HepG2 (cell line): ENCODE results near the gene TCERG1L. TPM values are rescaled to one million over a fixed set of nuclear protein-coding genes. Genes with fewer than 3 reads are reported as not detected.

ENCODE experiments used
- ATAC-seq: fragments of 200-7000 bp; cut with Tn5 transposase; 3 replicates; pipeline ENCODE4 v1.9.1; 2020; ENCODE audit warnings: mild to moderate bottlenecking, moderate library complexity
- BruUV-seq: library from RNA; stranded (reverse); fragments of 400-500 nt; replicated peaks from 2 replicates; lab custom pipeline; 2021; lab: Mats Ljungman, UMichigan
- CTCF ChIA-PET: fragments of 300-600 bp; formaldehyde crosslinking; extraction: SDS; loops from one replicate; lab custom pipeline; 2021; ENCODE audit warnings: low total read pairs, inconsistent platforms, low intra/inter-chr PET ratio; lab: Yijun Ruan, JAX
- POLR2A ChIA-PET: fragments of 350-600 bp; sonication (Branson Sonifier 250); formaldehyde crosslinking; loops from one replicate; lab custom pipeline; 2020; ENCODE audit warnings: antibody characterized with exemption, inconsistent platforms; lab: Yijun Ruan, JAX
- DNase-seq: peaks from one replicate; pipeline ENCODE4 v3.0.0-alpha.2; 2015; ENCODE audit warnings: low spot score
- FAIRE-seq: peaks from 3 replicates; lab custom pipeline; 2011; peaks lifted over from hg19 to GRCh38; lab: Jason Lieb, UNC
- H2AFZ ChIP-seq: one replicate; pipeline ENCODE4 v1.6.1; 2011; ENCODE audit warnings: low read length, inconsistent platforms
- H3K27ac ChIP-seq: fragments of 300-600 bp; 3 replicates; pipeline ENCODE4 v1.8.0; 2011; ENCODE audit warnings: mixed run types, mild to moderate bottlenecking, mixed read lengths, low read length, inconsistent platforms; ENCODE audit not compliant: insufficient read depth; ENCODE audit errors: extremely low read length
- H3K27me3 ChIP-seq, 2 experiments: fragments of 200-600 bp in 1 of 2; 2 replicates in 1 of 2; 3 replicates in 1 of 2; pipeline versions ENCODE4 v1.6.0 to v1.8.0; 2011; ENCODE audit warnings: low read length in 2 of 2, mild to moderate bottlenecking in 2 of 2, moderate library complexity in 2 of 2, inconsistent platforms in 1 of 2; ENCODE audit not compliant: insufficient read depth in 2 of 2, control insufficient read depth in 1 of 2
- H3K36me3 ChIP-seq, 2 experiments: fragments of 200-600 bp in 1 of 2; replicated peaks in 1 of 2; 2 replicates in 1 of 2; 3 replicates in 1 of 2; pipeline versions ENCODE4 v1.5.1 to v1.8.0; 2011; ENCODE audit warnings: low read length in 2 of 2, inconsistent platforms in 1 of 2; ENCODE audit not compliant: insufficient read depth in 2 of 2, control insufficient read depth in 1 of 2
- H3K4me1 ChIP-seq: 2 replicates; pipeline ENCODE4 v1.5.1; 2012; ENCODE audit warnings: low read length, inconsistent platforms; ENCODE audit not compliant: insufficient read depth
- H3K4me2 ChIP-seq: 2 replicates; pipeline ENCODE4 v1.6.0; 2011; ENCODE audit warnings: low read depth, low read length, inconsistent platforms
- H3K4me3 ChIP-seq, 3 experiments: fragments of 200-600 bp in 1 of 3; sonication (generic), shearing (Covaris generic) in 1 of 3; replicated peaks in 1 of 3; 2 replicates each; pipeline ENCODE4 v1.5.1; 2011 to 2016; ENCODE audit warnings: low read length in 3 of 3, inconsistent platforms in 2 of 3, low read depth in 2 of 3, mild to moderate bottlenecking in 2 of 3, control low read depth in 1 of 3, mixed read lengths in 1 of 3; ENCODE audit not compliant: insufficient read depth in 1 of 3
- H3K79me2 ChIP-seq: one replicate; pipeline ENCODE4 v1.6.1; 2011; ENCODE audit warnings: low read length, inconsistent platforms; ENCODE audit not compliant: insufficient read depth
- H3K9ac ChIP-seq: 2 replicates; pipeline ENCODE4 v1.6.0; 2011; ENCODE audit warnings: mild to moderate bottlenecking, low read depth, low read length, inconsistent platforms; ENCODE audit not compliant: insufficient read depth
- H3K9me3 ChIP-seq: 2 replicates; pipeline ENCODE4 v1.5.1; 2012; ENCODE audit warnings: mild to moderate bottlenecking, low read length
- H4K20me1 ChIP-seq: 2 replicates; pipeline ENCODE4 v1.6.0; 2011; ENCODE audit warnings: inconsistent platforms, mild to moderate bottlenecking, low read length, moderate library complexity; ENCODE audit not compliant: insufficient read depth
- ELF1 ChIP-seq: sonication (generic); formaldehyde crosslinking; IDR thresholded peaks from 2 replicates; pipeline ENCODE4 v1.4.0; 2020; ENCODE audit warnings: missing genetic modification reagents
- FLYWCH1 ChIP-seq: sonication (generic); formaldehyde crosslinking; IDR thresholded peaks from 2 replicates; pipeline ENCODE4 v1.8.1; 2023; ENCODE audit warnings: mild to moderate bottlenecking, missing genetic modification reagents
- FOXK1 ChIP-seq: sonication (generic); formaldehyde crosslinking; IDR thresholded peaks from 2 replicates; pipeline ENCODE4 v1.4.0; 2020; ENCODE audit warnings: low read depth, missing genetic modification reagents, borderline replicate concordance
- HNF1A ChIP-seq, 2 experiments: sonication (generic) in 1 of 2; formaldehyde crosslinking in 1 of 2; IDR thresholded peaks; 2 replicates each; pipeline versions ENCODE4 v1.4.0 to v1.6.1; 2016 to 2020; ENCODE audit warnings: borderline replicate concordance in 1 of 2, low read depth in 1 of 2, mild to moderate bottlenecking in 1 of 2, missing genetic modification reagents in 1 of 2
- MAZ ChIP-seq, 2 experiments: sonication (generic) in 1 of 2; formaldehyde crosslinking in 1 of 2; IDR thresholded peaks; 2 replicates each; pipeline versions ENCODE4 v1.5.0 to v1.6.1; 2012 to 2020; ENCODE audit warnings: low read depth in 2 of 2, mild to moderate bottlenecking in 2 of 2, borderline replicate concordance in 1 of 2, improper control_type of control experiment in 1 of 2, low read length in 1 of 2, missing genetic modification reagents in 1 of 2, moderate library complexity in 1 of 2
- MBD4 ChIP-seq: IDR thresholded peaks from 2 replicates; pipeline ENCODE4 v1.6.1; 2012; ENCODE audit warnings: low read length, inconsistent platforms, borderline replicate concordance
- MTF2 ChIP-seq: sonication (generic); formaldehyde crosslinking; IDR thresholded peaks from 2 replicates; pipeline ENCODE4 v1.5.0; 2020; ENCODE audit warnings: missing genetic modification reagents, borderline replicate concordance
- NFYC ChIP-seq: IDR thresholded peaks from 2 replicates; pipeline ENCODE4 v1.6.1; 2016; ENCODE audit warnings: missing genetic modification reagents, missing compliant biosample characterization
- NR0B2 ChIP-seq: sonication (generic); formaldehyde crosslinking; IDR thresholded peaks from 2 replicates; pipeline ENCODE4 v1.4.0; 2020; ENCODE audit warnings: mild to moderate bottlenecking, missing genetic modification reagents
- PCBP1 ChIP-seq: fragments of 200-400 bp; formaldehyde crosslinking; IDR thresholded peaks from 2 replicates; pipeline ENCODE4 v1.6.1; 2017; ENCODE audit warnings: mild to moderate bottlenecking, low read depth, low read length, borderline replicate concordance
- PLSCR1 ChIP-seq: sonication (generic); formaldehyde crosslinking; IDR thresholded peaks from 2 replicates; pipeline ENCODE4 v1.5.0; 2020; ENCODE audit warnings: missing genetic modification reagents, mild to moderate bottlenecking, borderline replicate concordance
- ZMAT3 ChIP-seq: sonication (generic); formaldehyde crosslinking; conservative IDR thresholded peaks from 2 replicates; pipeline ENCODE4 v1.7.0; 2021; ENCODE audit warnings: missing genetic modification reagents
- ZNF629 ChIP-seq: sonication (generic); formaldehyde crosslinking; conservative IDR thresholded peaks from 2 replicates; pipeline ENCODE4 v1.5.0; 2020; ENCODE audit warnings: missing genetic modification reagents
- WGBS: methylation state at CpG from one replicate; pipeline ENCODE4 v1.1.6; 2017; ENCODE audit warnings: low lambda C conversion rate; 5-methylcytosine and 5-hydroxymethylcytosine counted together
- in situ Hi-C: cut with HindIII; loops from 2 replicates; pipeline ENCODE4 v1.10.0; 2017; ENCODE audit warnings: low pct_unique_long_range_greater_than_20kb; ENCODE audit not compliant: extremely low pct_ligation_motif_present
- intact Hi-C: fragments of 100-400 bp; cut with micrococcal nuclease; formaldehyde crosslinking; loops from one replicate; pipeline ENCODE4 v1.10.0; 2022; ENCODE audit not compliant: unreplicated experiment
- polyA plus RNA-seq, 8 experiments: library from polyadenylated mRNA; depleted of rRNA in 3 of 8; stranded (reverse) in 7 of 8; unstranded in 1 of 8; fragments of >200 nt; fragmentation: Illumina TruSeq in 4 of 8; extraction: Trizol in 4 of 8; gene quantifications; 2 replicates each; pipeline versions ENCODE4 v1.2.1 to v1.2.3, GENCODE V29; 2011 to 2016; ENCODE audit warnings: low read depth in 4 of 8, missing spikeins in 1 of 8, mixed read lengths in 1 of 8; ENCODE audit not compliant: insufficient read depth in 1 of 8
- total RNA-seq, 5 experiments: library from RNA; depleted of rRNA; stranded (reverse); fragments of >200 nt; fragmentation: Illumina TruSeq; extraction: Trizol; gene quantifications; 2 replicates each; pipeline ENCODE4 v1.2.3, GENCODE V29; 2016; ENCODE audit warnings: low read depth in 1 of 5

TCERG1L gene
- total and polyA plus RNA-seq, 2 of the 13 experiments (the other 11 are each of a cell fraction or from before 2014, with no cell fraction given): not detected

GRCh38 chr10:131219955-131220489 is 91.5 kb downstream of the TCERG1L start:
- Histone ChIP-seq H2AFZ (no peak overlapping the region), H3K9me3 (no peaks in the 10 kb centered on the region), H4K20me1 (no peaks in the 10 kb centered on the region), H3K27ac (no peak overlapping the region), H3K4me1 (no peaks in the 10 kb centered on the region), H3K4me3 (no peak overlapping the region), H3K9ac (no peak overlapping the region), H3K27me3 (peaks cover 9 to 65% of the 10 kb centered on the region in 2 experiments; a peak in 4 of 5 replicates), H3K36me3 (no peaks in the 10 kb centered on the region), H3K79me2 (no peaks in the 10 kb centered on the region), H3K4me2 (no peak overlapping the region)
- FAIRE-seq: no peak
- ATAC-seq: no peak
- ChIA-PET POLR2A (no interaction called here), CTCF (no interaction called here)
- BruUV-seq: no TSS peak
- 0% methylated on average over 4 of the region's 15 CpGs for WGBS
- DNase-seq: no peak
- intact Hi-C loops (no loop called here), in situ Hi-C loops (no loop called here)
- TF ChIP-seq ZMAT3: no peak
- TF ChIP-seq NR0B2 (CRISPR knock-in tag): no peak
- no peak for TF ChIP-seq ZNF629 (CRISPR knock-in tag)
- no peak for TF ChIP-seq MTF2 (CRISPR knock-in tag)
- TF ChIP-seq MAZ (IDR thresholded peaks at IDR 0.05; ENCODE audit: borderline replicate concordance, low read depth, low read length): no peak
- TF ChIP-seq MAZ (CRISPR knock-in tag; IDR thresholded peaks at IDR 0.05; ENCODE audit: low read depth): no peak
- no peak for TF ChIP-seq PLSCR1 (CRISPR knock-in tag)
- TF ChIP-seq MBD4: no peak
- no peak for TF ChIP-seq FLYWCH1 (CRISPR knock-in tag)
- no peak for TF ChIP-seq HNF1A (IDR thresholded peaks at IDR 0.05; ENCODE audit: low read depth)
- no peak for TF ChIP-seq HNF1A (CRISPR knock-in tag; IDR thresholded peaks at IDR 0.05; ENCODE audit: borderline replicate concordance)
- TF ChIP-seq NFYC (CRISPR knock-in tag): no peak
- no peak for TF ChIP-seq ELF1 (CRISPR knock-in tag)
- TF ChIP-seq FOXK1: no peak
- no peak for TF ChIP-seq PCBP1
